NCI-H2227 treated with DMSO at 0.1 percent for 48 hours (cell line): Measurements from ENCODE around the gene EFTUD2.
"Not testable (repeated sequence)": the region's sequence is repeated elsewhere in the genome, so short reads cannot be mapped to it uniquely, and the experiment has no call there.

Experiments
- DNase-seq: peaks from one replicate; lab custom pipeline; 2025; lab: John Stamatoyannopoulos, UW

Gene EFTUD2

DNA sequence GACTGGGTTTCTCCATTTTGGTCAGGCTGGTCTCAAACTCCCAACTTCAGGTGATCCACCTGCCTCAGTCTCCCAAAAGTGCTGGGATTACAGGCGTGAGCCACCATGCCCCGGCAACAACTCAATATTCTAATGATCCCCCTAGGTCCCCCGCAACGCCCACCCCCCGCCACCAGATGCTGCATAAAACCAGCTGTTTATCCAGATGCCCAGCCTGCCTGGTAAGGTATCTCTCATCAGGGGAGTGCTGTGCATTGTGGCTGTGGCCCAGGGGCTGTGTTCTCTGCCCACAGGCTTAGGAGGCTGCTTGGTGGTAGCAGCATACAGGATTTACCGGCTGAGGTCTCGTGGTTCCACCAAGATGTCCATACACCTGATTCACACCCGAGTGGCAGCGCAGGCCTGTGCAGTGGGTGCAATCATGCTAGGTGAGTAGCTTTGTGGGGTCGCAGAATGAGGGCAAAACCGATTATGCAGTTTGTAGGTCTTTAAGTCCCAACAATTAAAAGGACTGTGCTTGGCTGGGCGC lies 50.2 kb downstream of the EFTUD2 start:
- no peak for DNase-seq

DNA sequence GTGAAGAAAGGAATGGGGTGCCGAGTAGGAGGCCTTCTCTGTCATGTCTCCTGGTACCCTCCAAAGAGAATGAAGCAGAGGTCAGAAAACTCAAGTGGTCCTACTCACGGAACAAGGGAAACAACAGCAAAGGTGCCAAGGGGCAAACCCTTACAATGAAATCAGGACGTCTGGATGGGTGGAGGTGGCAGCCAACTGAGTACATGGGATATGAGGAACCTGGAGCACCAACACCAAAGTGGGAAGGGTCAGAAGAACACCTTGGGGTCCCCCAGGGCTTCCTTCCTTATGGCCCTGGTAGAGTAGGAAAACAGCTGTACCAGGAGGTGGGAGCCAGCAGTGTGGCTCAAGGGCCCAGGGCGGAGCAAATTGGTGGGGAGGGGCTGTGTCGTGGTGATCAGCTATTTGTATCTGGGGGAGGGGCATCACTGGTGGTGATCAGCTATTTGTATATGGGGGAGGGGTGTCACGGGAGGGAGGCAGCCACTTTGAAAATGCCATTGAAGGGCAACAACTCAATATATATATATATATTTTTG lies 50.9 kb downstream of the EFTUD2 start:
- DNase-seq = no peak

DNA sequence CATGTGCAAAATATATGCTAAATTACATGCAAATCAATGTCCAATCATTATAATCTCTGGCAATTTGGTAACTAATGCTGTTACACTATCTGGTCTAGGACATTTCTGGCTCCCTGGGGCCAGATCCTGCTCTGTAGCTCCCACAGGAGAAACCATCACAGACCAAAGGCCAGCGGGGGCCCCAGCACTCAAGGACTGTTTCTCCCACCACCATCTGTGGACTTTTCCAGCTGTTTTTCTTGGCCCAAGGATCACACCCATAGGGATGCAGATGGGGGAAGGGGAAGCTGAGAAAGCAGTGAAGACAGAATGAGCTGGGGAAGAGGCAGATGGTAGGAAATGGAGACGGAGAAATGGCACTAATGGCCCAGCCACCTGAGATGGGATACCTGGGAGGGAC lies 51.7 kb downstream of the EFTUD2 start, which contains the start of gene HIGD1B:
Gene HIGD1B, plus strand, starts transcription at position 298 of the 400 bp plus-strand sequence. CDS start 270 bp downstream, outside the sequence.
- DNase-seq = no peak

DNA sequence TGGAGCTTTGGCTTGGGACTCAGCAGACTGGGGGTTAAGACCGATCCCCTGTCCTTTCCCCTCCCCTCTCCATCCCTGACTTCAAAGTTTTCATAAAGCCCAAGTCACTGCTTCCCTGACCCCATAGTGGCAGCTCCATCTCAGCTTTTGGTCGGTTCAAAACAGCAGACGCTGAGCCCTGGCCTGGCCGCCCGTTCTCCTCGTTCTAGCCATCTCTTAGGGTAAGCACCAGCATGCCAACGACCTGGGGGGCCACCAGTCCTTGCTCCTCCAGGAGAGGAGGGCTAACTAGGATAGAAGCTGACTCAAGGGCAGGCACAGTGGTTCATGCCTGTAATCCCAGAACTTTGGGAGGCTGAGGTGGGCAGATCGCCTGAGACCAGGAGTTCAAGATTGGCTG lies 53.0 kb downstream of the EFTUD2 start:
- DNase-seq = no peak

DNA sequence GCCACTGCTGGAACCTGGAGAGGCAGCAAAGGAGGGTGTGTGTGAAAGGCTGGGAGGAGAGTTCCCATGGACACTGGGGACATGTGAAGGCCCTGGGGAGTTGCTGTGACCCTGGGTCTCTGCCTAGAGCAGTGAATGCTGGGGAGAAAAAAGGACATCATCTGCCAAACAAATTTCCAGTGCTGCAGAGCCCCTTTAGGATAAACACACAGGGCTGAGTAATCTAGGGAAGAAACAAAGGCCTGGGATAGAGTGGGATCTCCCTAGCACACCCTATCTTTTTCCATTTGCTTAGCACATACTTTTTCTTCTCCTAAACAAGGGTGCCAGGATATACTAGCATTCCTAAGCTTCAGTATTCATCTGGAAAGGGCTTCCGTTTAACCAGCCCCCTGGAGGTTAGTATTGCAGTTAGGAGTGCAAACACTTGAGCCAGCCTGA lies 54.8 kb downstream of the EFTUD2 start:
- DNase-seq = no peak

DNA sequence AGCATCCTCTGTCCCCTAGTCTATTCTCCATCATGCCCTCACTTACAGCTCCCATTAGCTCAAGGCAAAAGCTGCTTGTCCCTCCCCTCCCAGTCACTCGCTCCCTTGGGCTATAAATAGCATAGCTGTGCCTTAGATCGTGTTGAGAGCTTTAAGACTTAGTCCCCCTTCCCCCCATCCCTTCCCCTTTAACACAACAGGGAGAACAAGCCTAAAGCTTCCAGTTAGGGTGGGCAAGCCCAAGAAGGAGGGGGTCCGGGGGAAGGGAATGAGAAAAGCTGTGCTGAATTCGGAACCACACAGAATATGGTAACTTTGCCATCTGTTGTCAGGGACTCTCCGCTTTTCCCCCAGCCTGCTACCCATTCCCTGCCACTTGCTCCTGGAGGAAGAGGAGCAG lies 56.5 kb downstream of the EFTUD2 start:
- DNase-seq = peak; percentile 50

DNA sequence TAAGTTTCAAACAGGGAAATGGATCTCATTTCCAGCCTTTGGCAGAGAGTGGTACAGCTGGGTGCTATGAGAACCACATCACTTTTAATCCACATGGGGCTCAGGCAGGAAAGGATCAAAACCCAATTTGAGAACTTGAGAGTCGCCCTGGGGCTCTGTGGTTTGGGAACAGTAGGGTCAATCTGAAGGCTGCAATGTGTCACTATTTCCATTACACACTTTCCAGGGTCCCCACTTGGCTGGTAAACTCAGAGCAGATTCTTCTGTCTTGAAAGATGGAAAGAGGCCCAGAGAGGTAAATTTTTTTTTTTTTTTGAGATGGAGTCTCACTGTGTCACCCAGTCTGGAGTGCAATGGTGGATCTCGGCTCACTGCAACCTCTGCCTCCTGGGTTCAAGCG lies 58.3 kb downstream of the EFTUD2 start:
- DNase-seq = no peak

DNA sequence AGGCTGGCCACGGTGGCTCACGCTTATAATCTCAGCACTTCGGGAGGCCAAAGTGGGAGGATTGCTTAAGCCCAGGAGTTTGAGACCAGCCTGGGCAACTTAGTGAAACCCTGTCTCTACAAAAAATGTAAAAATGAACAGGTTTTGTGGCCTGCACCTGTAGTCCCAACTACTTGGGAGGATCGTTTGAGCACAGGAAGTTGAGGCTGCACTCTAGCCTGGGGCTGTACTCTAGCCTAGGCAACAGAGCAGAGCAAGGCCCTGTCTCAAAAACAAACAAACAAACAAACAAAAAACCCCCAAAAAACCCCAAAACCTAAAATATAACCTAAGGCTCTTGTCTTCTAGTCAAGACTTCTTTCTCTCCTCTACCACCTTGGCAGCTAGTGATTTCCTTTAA lies 59.0 kb downstream of the EFTUD2 start:
- DNase-seq = no peak

DNA sequence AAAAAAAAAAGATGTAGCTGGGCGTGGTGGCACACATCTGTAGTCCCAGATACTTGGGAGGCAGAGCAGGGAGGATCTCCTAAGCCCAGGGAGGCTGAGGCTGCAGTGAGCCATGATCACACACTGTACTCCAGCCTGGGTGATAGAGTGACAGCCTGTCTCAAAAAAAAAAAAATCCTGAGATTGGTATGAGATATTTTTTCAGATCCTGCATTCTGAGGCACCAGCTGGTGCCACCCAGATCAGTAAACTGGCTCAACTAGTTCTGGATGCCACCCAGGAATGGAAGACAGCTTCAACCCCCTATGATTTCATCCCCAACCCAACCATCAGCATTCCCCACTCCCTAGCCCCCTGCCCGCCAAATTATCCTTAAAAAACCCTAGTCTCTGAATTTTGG lies 62.0 kb downstream of the EFTUD2 start:
- no peak for DNase-seq

DNA sequence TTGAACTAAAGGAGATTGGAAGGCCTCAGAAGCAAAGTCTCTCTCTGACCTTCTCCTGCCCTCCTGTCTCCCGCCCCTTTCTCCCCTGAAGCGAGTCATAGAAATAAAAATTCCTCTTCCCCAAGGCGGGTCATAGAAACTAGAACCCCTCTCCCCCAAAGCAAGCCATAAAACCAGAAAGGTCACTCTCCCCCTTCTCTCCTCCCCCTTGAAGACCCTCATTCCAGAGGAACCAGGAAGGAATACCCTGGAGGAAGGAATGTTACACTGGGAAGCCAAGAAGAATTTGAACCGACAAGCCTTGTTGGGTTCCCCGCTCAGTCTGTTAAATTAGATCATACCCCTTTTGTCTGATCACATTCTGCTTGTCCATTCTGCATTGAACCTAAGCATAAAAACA lies 66.4 kb downstream of the EFTUD2 start:
- DNase-seq = no peak

DNA sequence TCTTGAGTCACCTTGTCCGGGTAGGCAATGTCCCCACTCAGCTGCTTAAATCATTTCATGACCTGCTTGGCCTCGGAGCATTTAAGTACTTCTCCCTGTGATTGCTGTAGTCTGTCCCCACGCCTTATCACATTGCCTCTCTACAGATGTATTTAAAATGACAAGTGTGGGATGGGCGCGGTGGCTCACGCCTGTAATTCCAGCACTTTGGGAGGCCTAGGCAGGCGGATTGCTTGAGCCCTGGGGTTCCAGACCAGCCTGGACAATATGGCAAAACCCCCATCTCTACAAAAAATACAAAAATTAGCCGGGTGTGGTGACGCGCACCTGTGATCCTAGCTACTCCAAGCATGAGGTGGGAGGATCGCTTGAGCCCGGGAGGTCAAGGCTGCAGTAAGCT lies 67.9 kb downstream of the EFTUD2 start:
- DNase-seq = no peak

DNA sequence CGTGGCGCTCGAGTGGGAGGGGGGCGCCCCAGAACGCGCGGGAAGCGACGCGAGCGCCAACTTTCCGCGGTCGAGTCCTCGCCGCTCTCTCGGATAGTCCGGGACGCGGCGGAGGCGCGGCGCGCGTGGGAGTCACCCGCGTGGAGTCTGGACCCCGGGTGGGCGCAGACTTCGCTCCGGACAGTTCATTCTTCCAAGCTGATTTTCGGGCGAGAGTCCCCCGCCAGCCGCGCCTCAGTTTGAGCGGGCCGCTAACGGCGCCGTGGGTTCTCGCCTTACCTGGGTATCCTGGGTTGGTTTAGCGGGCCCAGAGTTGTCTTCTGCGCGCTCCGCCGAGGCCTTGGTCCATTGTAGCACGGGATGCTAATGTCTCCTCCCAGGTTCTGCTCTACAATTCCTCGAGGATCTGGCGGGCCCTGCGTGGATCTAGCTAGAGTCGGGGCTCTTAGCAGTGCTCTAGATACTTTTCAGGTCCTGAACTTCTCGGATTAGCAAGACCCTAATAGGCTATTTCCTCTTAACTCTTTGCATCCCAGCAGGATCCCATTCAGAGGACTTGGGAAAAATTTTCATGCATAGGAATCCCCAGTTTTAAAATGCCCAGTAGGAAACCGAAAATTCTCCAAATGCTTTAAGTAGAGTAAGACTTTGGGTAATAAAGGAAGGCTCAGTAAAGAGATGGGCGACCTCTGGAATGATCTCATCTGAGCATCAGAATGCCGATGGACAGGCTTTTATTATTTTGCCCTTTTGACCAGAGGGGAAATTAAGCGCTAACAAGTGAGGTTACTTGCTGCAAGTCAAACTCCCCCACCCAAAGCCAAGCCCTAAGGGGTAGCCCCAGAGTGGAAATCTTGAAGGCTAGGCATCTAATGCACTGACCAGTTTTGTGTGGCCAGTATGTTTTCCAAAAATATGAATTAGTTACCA lies 68.6 kb downstream of the EFTUD2 start:
- peak; percentile 63 for DNase-seq

DNA sequence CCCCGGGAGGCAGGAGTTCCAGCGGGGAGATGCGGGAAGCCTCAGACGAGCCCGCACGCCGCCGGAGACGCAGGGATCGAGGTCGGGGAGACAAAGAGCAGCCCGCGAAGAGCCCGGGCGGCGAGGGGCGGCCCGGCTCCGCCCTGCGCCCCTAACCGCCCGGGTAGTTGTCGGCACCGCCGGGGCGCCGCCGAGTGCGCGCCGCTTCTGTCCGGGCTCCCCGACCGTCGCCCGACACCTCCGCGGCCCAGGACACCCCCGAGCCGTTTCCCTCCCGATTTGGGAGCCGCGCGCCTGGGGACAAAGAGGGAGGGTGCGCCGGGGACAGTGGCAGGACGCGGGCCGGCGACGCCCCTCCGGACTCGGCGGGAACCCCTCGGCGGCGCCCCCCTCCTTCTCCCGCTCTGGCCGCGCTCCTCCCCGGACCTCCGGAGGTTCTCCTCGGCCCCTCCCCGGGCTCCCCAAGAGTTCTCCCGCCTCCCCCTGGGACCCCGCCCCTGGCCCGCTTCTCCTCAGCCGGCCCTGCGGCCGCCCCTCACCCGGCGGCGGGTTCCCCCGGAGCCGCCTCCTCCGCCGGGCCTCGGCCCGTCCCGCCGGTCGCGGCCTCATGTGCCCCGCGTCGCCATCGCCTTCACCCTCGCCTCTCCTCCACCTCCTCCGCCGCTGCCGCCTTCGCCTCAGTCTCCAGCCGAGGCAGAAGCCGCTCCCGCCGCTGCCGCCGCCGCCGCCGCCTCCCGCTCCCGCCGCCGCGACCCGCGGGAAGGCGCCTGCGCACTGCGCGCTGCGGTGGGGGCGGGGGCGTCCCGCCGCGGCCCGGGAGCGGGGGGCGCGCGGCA lies 69.5 kb downstream of the EFTUD2 start, which contains the start of gene GJC1:
Gene GJC1, minus strand, starts transcription at position 765 of the 836 bp plus-strand sequence. CDS start 24,470 bp downstream, outside the sequence.
- DNase-seq = peak; percentile 51

DNA sequence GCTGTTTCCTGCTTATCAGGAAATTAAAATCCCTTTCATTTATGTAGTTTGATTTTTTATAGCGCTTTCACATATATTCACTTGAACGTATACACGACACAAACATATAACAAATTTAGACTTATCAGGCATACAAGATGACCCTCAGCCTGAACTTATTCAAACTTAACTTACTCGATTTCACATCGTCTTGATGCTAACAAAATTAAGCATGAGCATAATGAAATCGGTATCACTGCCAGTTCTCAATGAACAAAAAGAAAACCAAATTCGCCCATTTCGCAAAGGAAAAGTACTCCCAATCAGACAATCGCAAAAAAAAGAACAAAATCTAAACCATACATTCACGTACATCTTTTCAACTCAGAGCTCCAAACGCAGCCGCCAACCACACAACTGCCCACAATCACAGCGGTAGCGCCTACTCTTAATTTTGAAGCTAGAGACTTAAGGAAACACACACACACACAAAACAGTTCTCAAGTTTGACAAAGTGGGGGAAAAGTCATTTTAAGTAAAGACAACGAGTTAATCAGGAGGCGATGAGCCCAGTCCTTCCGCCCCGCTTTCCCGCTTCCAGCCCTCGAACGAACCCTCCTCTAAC lies 70.2 kb downstream of the EFTUD2 start:
- DNase-seq = no peak

DNA sequence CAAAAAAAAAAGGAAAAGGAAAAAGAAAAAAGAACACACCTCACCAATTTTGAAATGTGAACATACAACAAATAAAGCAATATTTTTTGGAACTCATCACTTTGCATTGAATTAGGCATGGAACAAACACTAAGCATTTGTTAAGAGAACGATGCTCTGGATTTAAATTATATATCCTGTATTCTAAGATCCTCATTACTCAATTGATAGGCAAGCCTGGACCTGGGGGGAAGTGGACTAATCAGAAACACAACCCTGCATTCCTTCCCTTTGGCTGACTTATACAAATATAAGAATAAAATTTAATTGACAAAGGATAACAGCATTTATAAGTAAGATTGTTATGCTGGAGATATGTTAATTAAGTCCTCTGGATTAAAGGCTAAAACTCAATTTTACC lies 71.4 kb downstream of the EFTUD2 start:
- DNase-seq = no peak

DNA sequence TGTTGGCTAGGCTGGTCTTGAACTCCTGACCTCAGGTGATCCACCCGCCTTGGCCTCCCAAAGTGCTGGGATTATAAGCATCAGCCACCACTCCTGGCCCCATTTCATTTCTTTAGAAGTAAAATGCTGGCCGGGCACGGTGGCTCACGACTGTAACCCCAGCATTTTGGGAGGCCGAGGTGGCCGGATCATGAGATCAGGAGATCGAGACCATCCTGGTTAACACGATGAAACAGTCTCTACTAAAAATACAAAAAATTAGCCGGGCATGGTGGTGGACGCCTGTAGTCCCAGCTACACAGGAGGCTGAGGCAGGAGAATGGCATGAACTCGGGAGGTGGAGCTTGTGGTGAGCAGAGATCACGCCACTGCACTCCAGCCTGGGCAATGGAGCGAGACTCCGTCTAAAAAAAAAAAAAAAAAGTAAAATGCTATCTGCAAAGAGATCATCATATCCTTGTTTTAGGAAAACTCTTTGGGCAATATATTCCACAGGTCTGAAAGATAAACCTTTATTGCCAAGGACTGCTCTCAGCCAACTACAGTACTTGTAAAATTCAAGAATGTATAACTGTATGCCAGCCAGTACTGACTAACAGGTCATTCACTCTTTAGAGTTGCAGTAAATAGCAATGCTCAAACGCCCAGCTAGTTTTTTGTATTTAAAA lies 73.0 kb downstream of the EFTUD2 start:
- no peak for DNase-seq

DNA sequence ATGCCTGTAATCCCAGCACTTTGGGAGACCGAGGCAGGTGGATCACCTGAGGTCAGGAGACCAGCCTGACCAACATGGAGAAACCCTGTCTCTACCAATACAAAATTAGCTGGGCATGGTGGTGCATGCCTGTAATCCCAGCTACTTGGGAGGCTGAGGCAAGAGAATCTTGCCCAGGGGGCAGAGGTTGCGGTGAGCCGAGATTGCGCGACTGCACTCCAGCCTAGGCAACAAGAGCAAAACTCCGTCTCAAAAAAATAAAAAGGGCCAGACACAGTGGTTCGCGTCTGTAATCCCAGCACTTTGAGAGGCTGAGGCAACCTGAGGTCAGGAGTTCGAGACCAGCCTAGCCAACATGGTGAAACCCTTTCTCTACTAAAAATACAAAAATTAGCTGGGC lies 74.0 kb downstream of the EFTUD2 start:
- not testable (repeated sequence) for DNase-seq

DNA sequence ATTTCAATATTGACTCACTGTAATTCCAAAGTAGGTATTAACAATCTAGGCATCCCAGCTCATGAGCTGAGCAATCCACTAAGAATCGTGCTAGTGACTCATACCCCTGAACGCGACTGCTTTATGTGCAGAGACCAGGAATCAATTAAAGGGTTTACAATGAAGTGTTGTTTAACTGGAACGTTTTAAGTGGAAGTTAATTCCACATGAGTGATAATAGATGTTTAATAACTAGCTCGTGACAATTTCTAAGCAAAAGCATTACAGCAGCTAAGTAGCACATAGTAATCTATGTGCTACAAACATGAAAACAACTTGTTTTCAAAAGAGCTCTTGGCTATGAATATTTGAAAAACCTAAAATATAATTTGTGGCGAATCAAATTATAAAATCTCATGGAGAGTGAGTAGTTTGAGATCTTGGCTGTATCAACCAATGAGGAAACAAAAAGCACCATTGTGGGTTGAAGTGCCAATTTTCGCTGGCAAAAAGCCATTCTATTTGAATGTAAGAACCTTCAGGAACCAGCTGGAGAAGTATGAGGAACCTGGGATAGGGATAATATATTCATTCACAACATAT lies 78.5 kb downstream of the EFTUD2 start:
- DNase-seq = peak; percentile 84

DNA sequence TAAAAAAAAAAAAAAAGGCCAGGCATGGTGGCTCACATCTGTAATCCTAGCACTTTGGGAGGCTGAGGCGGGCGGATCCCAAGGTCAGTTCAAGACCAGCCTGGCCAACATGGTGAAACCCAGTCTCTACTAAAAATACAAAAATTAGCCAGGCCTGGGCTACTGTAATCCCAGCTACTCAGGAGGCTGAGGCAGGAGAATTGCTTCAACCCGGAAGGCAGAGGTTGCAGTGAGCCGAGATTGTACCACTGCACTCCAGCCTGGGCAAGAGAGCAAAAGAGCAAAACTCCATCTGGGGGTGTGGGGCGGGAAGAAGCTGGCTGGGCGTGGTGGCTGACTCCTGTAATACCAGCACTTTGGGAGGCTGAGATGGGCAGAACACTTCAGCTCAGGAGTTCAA lies 80.7 kb downstream of the EFTUD2 start:
- not testable (repeated sequence) for DNase-seq

DNA sequence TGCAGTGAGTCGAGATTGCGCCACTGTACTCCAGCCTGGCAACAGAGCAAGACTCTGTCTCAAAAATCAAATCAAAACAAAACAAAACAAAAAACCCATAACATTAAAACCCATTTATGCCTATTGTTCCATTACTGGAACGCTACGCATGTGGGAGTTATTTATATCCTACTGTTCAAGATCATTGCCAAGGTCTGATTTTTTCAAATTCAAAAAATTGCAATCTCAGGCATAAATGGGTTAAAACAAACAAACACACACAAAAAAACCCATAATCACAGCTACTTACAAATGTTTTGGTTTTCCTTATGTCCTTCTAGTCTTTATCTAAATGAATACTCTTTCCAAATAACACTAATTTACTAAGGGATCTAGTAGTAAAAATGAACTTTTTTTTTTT lies 87.0 kb downstream of the EFTUD2 start:
- DNase-seq = peak; percentile 48
